ENCODE data around the gene RDH12.

RDH12 gene

GRCh38 chr14:67757175-67757574, 55.5 kb downstream of the RDH12 start:
- DNase-seq: no peak

GRCh38 chr14:67759916-67760315, 58.2 kb downstream of the RDH12 start:
- DNase-seq: no peak

DNA sequence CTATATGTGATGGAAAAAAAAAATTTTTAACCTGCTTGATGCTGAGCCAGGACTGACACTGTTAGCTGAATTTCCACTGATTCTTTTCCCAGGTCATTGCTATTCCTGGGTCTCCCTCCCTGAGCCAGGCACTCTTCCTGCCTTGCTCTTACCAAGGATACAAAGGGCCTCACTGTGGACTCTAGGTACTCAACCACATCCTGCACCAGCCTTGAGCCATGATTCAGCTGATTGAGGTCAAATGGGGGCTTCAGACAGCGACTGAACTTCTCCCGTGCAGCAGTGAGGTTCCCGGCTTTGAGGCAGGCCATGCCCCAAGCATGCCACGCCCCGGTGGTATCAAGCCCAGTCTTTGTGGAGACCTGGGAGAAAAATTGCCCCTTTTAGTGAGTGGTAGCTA, 60.4 kb downstream of the RDH12 start:
- DNase-seq: no peak

GRCh38 chr14:67763158-67763822, 61.6 kb downstream of the RDH12 start:
- DNase-seq: no peak

DNA sequence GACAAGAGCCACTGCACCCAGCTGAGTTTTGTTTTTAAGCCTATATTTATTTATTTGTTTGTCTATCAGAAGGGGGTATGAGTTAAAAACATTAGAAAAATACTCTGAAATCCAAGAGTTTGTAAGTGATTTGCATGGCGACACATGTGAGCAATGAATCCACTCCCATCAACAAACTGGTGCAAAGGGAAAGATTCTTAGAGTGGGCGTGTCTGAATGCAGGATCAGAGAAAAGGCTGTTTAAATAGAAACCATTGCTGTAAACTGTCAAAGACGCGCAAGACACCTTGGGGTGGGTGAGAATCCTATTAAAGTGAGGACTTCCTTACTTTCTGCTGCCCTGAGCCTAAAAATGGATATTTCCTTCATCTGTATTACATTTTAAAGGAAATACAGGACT, 62.8 kb downstream of the RDH12 start:
- DNase-seq: no peak

GRCh38 chr14:67765192-67765834, 63.6 kb downstream of the RDH12 start:
- no peak for DNase-seq

DNA sequence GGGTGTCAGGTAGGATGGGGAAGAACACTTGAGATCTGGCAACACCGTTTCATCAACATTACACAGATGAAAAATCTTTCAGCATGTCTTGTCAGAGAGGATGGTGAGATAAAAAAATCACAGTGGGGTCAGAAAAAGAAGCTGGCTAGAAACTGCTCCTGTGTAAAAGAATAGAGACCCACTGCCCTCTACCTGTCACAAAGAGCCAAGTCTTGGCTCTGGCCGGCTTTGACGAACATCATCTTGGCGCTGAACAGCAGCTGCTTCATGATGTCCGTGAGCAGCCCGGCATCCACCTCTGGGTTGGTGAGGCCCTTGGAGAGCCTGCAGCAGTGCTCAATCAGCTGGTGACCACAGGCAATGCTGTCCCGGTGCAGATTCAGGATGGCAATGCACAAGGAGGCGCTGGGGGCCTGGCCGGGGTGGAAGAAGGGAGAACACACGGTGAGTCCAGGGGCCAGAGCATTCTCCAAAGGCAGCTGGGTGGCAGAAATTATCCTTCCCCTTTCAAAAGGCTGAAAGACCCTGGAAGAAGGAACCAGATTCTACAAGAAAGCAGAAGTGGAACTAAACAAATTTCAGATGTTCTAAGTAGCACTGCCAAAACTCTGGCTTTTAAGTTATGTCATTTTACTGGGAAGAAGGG, 64.5 kb downstream of the RDH12 start:
- no peak for DNase-seq

GRCh38 chr14:67768219-67768618, 66.5 kb downstream of the RDH12 start:
- no peak for DNase-seq

GRCh38 chr14:67773844-67774377, 72.2 kb downstream of the RDH12 start:
- no peak for DNase-seq

DNA sequence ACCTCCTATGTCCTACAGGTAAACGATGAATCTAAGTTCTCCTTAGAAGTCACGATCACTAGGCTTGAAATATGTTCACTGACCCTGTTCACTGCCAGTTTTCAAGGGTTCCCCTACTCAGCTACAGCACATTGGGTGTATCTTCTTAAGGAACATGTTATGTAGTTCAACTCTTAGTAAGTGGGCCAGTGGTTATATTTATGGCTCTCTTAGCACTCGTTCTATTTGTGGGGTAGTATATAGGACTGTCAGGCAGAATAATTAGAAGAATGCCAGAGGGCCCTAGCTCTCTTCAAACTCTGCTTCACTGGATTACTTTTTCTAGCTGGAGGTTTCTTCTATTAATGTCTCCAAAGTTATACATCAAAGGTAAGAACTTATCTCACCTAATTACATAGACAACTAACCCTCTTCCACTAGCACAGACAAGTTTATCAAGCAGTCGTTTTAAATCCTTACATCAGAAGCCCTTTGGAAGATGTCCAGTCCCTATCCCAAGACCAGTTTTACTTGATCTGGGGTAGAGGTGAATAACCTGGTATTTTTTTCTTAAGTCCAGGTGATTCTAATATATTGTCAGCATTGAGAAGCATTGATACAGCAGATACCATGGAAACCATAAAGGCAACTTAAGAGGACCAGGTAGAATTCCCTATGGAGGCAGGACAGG, 75.1 kb downstream of the RDH12 start:
- DNase-seq: no peak

GRCh38 chr14:67778792-67779191, 77.1 kb downstream of the RDH12 start:
- DNase-seq: no peak

DNA sequence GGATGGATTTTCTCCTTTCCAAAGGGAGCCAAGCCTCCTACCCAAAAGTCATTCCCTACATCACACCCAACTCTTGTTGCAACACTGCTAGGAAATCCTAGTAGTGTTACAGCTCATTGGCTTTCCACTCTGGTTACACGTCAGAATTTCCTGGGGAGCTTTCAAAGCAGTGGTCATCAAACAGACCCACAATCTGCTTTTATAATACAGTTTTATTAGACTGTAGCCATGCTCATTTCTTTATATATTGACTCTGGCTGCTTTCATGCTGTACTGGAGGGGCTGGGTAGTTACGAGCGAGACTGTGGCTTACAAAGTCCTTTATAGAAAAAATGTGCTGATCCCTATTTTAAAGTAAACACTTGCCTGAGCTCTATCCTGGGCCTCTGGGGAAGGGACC, 80.4 kb downstream of the RDH12 start:
- DNase-seq: no peak

Data from stimulated activated CD4-positive, alpha-beta T cell treated with anti-CD3 and anti-CD28 coated beads, Interleukin-4, amount 100 ng/mL, for 24 hours (primary cell).